ENCODE results near the gene SH2D4B.
"Not testable (repeated sequence)": the region's sequence is repeated elsewhere in the genome, so short reads cannot be mapped to it uniquely, and the experiment has no call there.

The SH2D4B gene

GRCh38 chr10:80523773-80524172 lies 13.9 kb upstream of the SH2D4B start:
- no peak for DNase-seq (ENCODE audit: extremely low read depth in 1 of 2, low read depth in 1 of 2)

- DNase-seq (ENCODE audit: extremely low read depth in 1 of 2, low read depth in 1 of 2) = no peak
These were observed 13.4 kb upstream of the SH2D4B start for GRCh38 chr10:80524190-80524909.

- DNase-seq (ENCODE audit: extremely low read depth in 1 of 2, low read depth in 1 of 2) = no peak
These were observed 11.5 kb upstream of the SH2D4B start for GRCh38 chr10:80526218-80526617.

GRCh38 chr10:80526742-80527141 lies 11.0 kb upstream of the SH2D4B start:
- DNase-seq (ENCODE audit: extremely low read depth in 1 of 2, low read depth in 1 of 2) = no peak

GRCh38 chr10:80528185-80528700 lies 9.5 kb upstream of the SH2D4B start:
- no peak for DNase-seq (ENCODE audit: extremely low read depth in 1 of 2, low read depth in 1 of 2)

GRCh38 chr10:80528901-80529300 lies 8.8 kb upstream of the SH2D4B start:
- DNase-seq (ENCODE audit: extremely low read depth in 1 of 2, low read depth in 1 of 2) = no peak

- DNase-seq (ENCODE audit: extremely low read depth in 1 of 2, low read depth in 1 of 2) = peak in 1 of 2 donors; percentile 21
These were observed 8.1 kb upstream of the SH2D4B start for GRCh38 chr10:80529604-80530003.

- DNase-seq (ENCODE audit: extremely low read depth in 1 of 2, low read depth in 1 of 2) = no peak
These were observed 7.5 kb upstream of the SH2D4B start for GRCh38 chr10:80530251-80530650.

GRCh38 chr10:80530816-80531215 lies 6.9 kb upstream of the SH2D4B start:
- no peak for DNase-seq (ENCODE audit: extremely low read depth in 1 of 2, low read depth in 1 of 2)

- no peak for DNase-seq (ENCODE audit: extremely low read depth in 1 of 2, low read depth in 1 of 2)
These were observed 5.1 kb upstream of the SH2D4B start for GRCh38 chr10:80532571-80532970.

- DNase-seq (ENCODE audit: extremely low read depth in 1 of 2, low read depth in 1 of 2) = not testable (repeated sequence)
These were observed 3.6 kb upstream of the SH2D4B start for GRCh38 chr10:80534059-80534458.

- not testable (repeated sequence) for DNase-seq (ENCODE audit: extremely low read depth in 1 of 2, low read depth in 1 of 2)
These were observed 3.1 kb upstream of the SH2D4B start for GRCh38 chr10:80534646-80535045.

GRCh38 chr10:80535671-80536360 lies 1.9 kb upstream of the SH2D4B start:
- DNase-seq (ENCODE audit: extremely low read depth in 1 of 2, low read depth in 1 of 2) = peak in 1 of 2 donors; percentile 62

GRCh38 chr10:80536361-80536835 lies 1.3 kb upstream of the SH2D4B start:
- DNase-seq (ENCODE audit: extremely low read depth in 1 of 2, low read depth in 1 of 2) = no peak

- DNase-seq (ENCODE audit: extremely low read depth in 1 of 2, low read depth in 1 of 2) = no peak
These were observed 491 bp upstream of the SH2D4B start for GRCh38 chr10:80537086-80537735.

GRCh38 chr10:80538481-80539185 lies 931 bp downstream of the SH2D4B start:
- no peak for DNase-seq (ENCODE audit: extremely low read depth in 1 of 2, low read depth in 1 of 2)

- DNase-seq (ENCODE audit: extremely low read depth in 1 of 2, low read depth in 1 of 2) = no peak
These were observed 1.8 kb downstream of the SH2D4B start for GRCh38 chr10:80539421-80540031.

- no peak for DNase-seq (ENCODE audit: extremely low read depth in 1 of 2, low read depth in 1 of 2)
These were observed 2.4 kb downstream of the SH2D4B start for GRCh38 chr10:80540136-80540535.

- DNase-seq (ENCODE audit: extremely low read depth in 1 of 2, low read depth in 1 of 2) = no peak
These were observed 2.9 kb downstream of the SH2D4B start for GRCh38 chr10:80540618-80540980.

GRCh38 chr10:80540981-80541750 lies 3.5 kb downstream of the SH2D4B start:
- no peak for DNase-seq (ENCODE audit: extremely low read depth in 1 of 2, low read depth in 1 of 2)
